Tibial nerve (tissue), 4 donors: ENCODE data around the gene CDKL2. TPM values are rescaled to one million over a fixed set of nuclear protein-coding genes. Genes with fewer than 3 reads are reported as not detected.

Experiments
- DNase-seq, 2 donors: peaks; one replicate each; pipeline ENCODE4 v3.0.0-alpha.2; 2019; ENCODE audit warnings: low spot score in 2 of 2
- H3K27ac ChIP-seq, 4 donors: fragments of 200-600 bp; sonication (generic) in 3 of 4; one replicate each; pipeline ENCODE4 v1.5.1; 2017 to 2019; ENCODE audit warnings: mild to moderate bottlenecking in 1 of 4
- H3K27me3 ChIP-seq, 2 donors: fragments of 200-600 bp; sonication (generic) in 1 of 2; one replicate each; pipeline versions ENCODE4 v1.5.1 to v1.6.0; 2017 to 2019
- H3K36me3 ChIP-seq, 3 donors: fragments of 200-600 bp; sonication (generic); one replicate each; pipeline ENCODE4 v1.5.1; 2018 to 2019
- H3K4me1 ChIP-seq, 4 donors: fragments of 200-600 bp; sonication (generic) in 3 of 4; one replicate each; pipeline ENCODE4 v1.5.1; 2017 to 2019
- H3K4me3 ChIP-seq, 4 donors: fragments of 200-600 bp; sonication (generic) in 3 of 4; one replicate each; pipeline ENCODE4 v1.5.1; 2017 to 2019; ENCODE audit warnings: mild to moderate bottlenecking in 1 of 4, moderate library complexity in 1 of 4
- H3K9me3 ChIP-seq, 4 donors: fragments of 200-600 bp; sonication (generic) in 3 of 4; one replicate each; pipeline ENCODE4 v1.5.1; 2017 to 2019
- CTCF ChIP-seq, 5 experiments: fragments of 200-600 bp in 3 of 5; fragments of 450-650 bp in 2 of 5; sonication (generic) in 3 of 5; IDR thresholded peaks; one replicate each; pipeline ENCODE4 v1.5.1; 2016 to 2019; ENCODE audit warnings: antibody characterized with exemption in 5 of 5, mild to moderate bottlenecking in 3 of 5, moderate library complexity in 2 of 5
- EP300 ChIP-seq, 2 donors: sonication (generic); formaldehyde crosslinking; IDR thresholded peaks; one replicate each; pipeline ENCODE4 v1.6.1; 2017; ENCODE audit warnings: antibody characterized with exemption in 2 of 2, mild to moderate bottlenecking in 1 of 2
- POLR2A ChIP-seq, 2 donors: fragments of 450-650 bp; IDR thresholded peaks; one replicate each; pipeline ENCODE4 v1.6.1; 2017; ENCODE audit warnings: antibody characterized with exemption in 2 of 2, mild to moderate bottlenecking in 2 of 2, moderate library complexity in 2 of 2
- WGBS, 2 donors: methylation state at CpG; one replicate each; pipeline ENCODE4 v1.1.5; 2018; 5-methylcytosine and 5-hydroxymethylcytosine counted together
- total RNA-seq, 4 donors: library from RNA; depleted of rRNA; stranded (reverse); fragments of >200 nt; gene quantifications; one replicate each; pipeline ENCODE4 v1.1.0, GENCODE V29; 2016

CDKL2 gene
- total RNA-seq, 4 donors from 2014 or later = 0.21 to 2.9 (median 0.66) TPM; not detected in 1

- no peak for DNase-seq
- TF ChIP-seq POLR2A (IDR thresholded peaks at IDR 0.05) = no peak
- TF ChIP-seq EP300 (IDR thresholded peaks at IDR 0.05) = no peak
- TF ChIP-seq CTCF (IDR thresholded peaks at IDR 0.05) = no peak
- Histone ChIP-seq H3K36me3 (peaks cover 5 to 58% (median 6%) of the 10 kb centered on the region in 3 donors), H3K4me1 (peaks cover 0 to 6% (median 0%) of the 10 kb centered on the region in 4 donors), H3K27me3 (no peaks in the 10 kb centered on the region), H3K27ac (no peak overlapping the region), H3K4me3 (no peak overlapping the region), H3K9me3 (no peaks in the 10 kb centered on the region)
- 89 to 92% methylated on average over 4 of the region's 4 CpGs for WGBS, 2 donors
Observed at GRCh38 chr4:75658876-75659275, 28.5 kb upstream of the CDKL2 start.

- no peak for DNase-seq
- Histone ChIP-seq H3K4me3 (no peak overlapping the region), H3K27ac (no peak overlapping the region), H3K4me1 (peaks cover 0 to 6% (median 0%) of the 10 kb centered on the region in 4 donors), H3K36me3 (peaks cover 5 to 61% (median 11%) of the 10 kb centered on the region in 3 donors), H3K9me3 (no peaks in the 10 kb centered on the region), H3K27me3 (no peaks in the 10 kb centered on the region)
- no peak for TF ChIP-seq POLR2A (IDR thresholded peaks at IDR 0.05)
- 83 to 85% methylated on average over 2 of the region's 2 CpGs for WGBS, 2 donors
Observed at GRCh38 chr4:75655562-75655961, 25.2 kb upstream of the CDKL2 start.

- H3K36me3 ChIP-seq = peaks cover 5 to 68% (median 11%) of the 10 kb centered on the region in 3 donors
- H3K9me3 ChIP-seq = no peaks in the 10 kb centered on the region
- TF ChIP-seq CTCF (IDR thresholded peaks at IDR 0.05) (no peak), POLR2A (IDR thresholded peaks at IDR 0.05) (no peak), EP300 (IDR thresholded peaks at IDR 0.05) (no peak)
- H3K4me1 ChIP-seq = peaks cover 0 to under 1% (median 0%) of the 10 kb centered on the region in 4 donors
- DNase-seq = no peak
- H3K27me3 ChIP-seq = no peaks in the 10 kb centered on the region
- no peak overlapping the region for H3K27ac ChIP-seq
- H3K4me3 ChIP-seq = no peak overlapping the region
- WGBS, 2 donors = 86% methylated on average over 1 of the region's 1 CpG
Observed at GRCh38 chr4:75654905-75655304, 24.6 kb upstream of the CDKL2 start.

GRCh38 chr4:75653845-75654503 lies 23.6 kb upstream of the CDKL2 start:
- no peak overlapping the region for H3K4me3 ChIP-seq
- no peaks in the 10 kb centered on the region for H3K9me3 ChIP-seq
- DNase-seq = no peak
- no peaks in the 10 kb centered on the region for H3K4me1 ChIP-seq
- no peak for TF ChIP-seq POLR2A (IDR thresholded peaks at IDR 0.05)
- peak in 3 of 5 experiments; percentile 6 to 29 (median 18) for TF ChIP-seq CTCF (IDR thresholded peaks at IDR 0.05)
- H3K27ac ChIP-seq = no peak overlapping the region
- no peaks in the 10 kb centered on the region for H3K27me3 ChIP-seq
- peaks cover 5 to 76% (median 11%) of the 10 kb centered on the region in 3 donors for H3K36me3 ChIP-seq
- WGBS, 2 donors = 68 to 74% methylated on average over 2 of the region's 2 CpGs

- no peaks in the 10 kb centered on the region for H3K27me3 ChIP-seq
- DNase-seq = no peak
Observed at GRCh38 chr4:75644095-75644494, 13.8 kb upstream of the CDKL2 start.

More at GRCh38 chr4:75644095-75644494, 13.8 kb upstream of the CDKL2 start:
- Histone ChIP-seq H3K4me3 (no peak overlapping the region), H3K27ac (no peak overlapping the region), H3K9me3 (no peaks in the 10 kb centered on the region), H3K4me1 (no peaks in the 10 kb centered on the region), H3K36me3 (peaks cover 0 to 70% (median 18%) of the 10 kb centered on the region in 3 donors)
- 61 to 70% methylated on average over 4 of the region's 4 CpGs for WGBS, 2 donors
- TF ChIP-seq POLR2A (IDR thresholded peaks at IDR 0.05) (no peak), CTCF (IDR thresholded peaks at IDR 0.05) (no peak), EP300 (IDR thresholded peaks at IDR 0.05) (no peak)
